Astrocyte (in vitro differentiated cells and primary cell): ENCODE data around the gene POLA1.

Source experiments
- EZH2 ChIP-seq: IDR thresholded peaks from 2 replicates; pipeline ENCODE4 v1.6.1; 2012; ENCODE audit warnings: mild to moderate bottlenecking, low read length, inconsistent platforms; ENCODE audit not compliant: insufficient read depth
- TF ChIP-seq, protein P1 (sequence below): IDR thresholded peaks from 2 replicates; pipeline ENCODE4 v1.5.1; 2011; ENCODE audit warnings: low read depth, mild to moderate bottlenecking, inconsistent platforms, low read length, moderate library complexity; ENCODE audit not compliant: insufficient read depth

DNA sequence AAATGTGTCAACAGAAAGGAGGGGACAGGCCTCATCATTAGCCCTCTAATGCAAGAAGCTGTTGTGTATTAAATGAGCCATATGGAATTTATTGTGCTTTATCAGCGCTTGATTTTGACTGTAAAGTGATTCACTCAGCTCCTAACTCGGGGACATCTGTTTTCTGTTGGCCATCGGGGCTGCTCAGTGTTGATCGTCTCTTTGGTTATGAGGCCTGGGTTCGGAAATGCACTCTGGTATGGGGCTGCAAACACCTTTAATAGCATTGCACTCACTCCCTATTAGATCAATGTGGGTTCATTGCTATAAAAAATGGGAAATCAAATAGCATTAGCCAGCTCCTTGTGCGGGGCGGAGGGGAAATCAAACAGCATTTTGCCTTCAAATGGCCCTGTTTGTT is 315.7 kb downstream of the POLA1 start:
- TF ChIP-seq, protein P1, sequence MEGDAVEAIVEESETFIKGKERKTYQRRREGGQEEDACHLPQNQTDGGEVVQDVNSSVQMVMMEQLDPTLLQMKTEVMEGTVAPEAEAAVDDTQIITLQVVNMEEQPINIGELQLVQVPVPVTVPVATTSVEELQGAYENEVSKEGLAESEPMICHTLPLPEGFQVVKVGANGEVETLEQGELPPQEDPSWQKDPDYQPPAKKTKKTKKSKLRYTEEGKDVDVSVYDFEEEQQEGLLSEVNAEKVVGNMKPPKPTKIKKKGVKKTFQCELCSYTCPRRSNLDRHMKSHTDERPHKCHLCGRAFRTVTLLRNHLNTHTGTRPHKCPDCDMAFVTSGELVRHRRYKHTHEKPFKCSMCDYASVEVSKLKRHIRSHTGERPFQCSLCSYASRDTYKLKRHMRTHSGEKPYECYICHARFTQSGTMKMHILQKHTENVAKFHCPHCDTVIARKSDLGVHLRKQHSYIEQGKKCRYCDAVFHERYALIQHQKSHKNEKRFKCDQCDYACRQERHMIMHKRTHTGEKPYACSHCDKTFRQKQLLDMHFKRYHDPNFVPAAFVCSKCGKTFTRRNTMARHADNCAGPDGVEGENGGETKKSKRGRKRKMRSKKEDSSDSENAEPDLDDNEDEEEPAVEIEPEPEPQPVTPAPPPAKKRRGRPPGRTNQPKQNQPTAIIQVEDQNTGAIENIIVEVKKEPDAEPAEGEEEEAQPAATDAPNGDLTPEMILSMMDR: no peak
- TF ChIP-seq EZH2: no peak
